GM18519 (cell line): ENCODE data around the gene CEP41.

Experiments used
- ATAC-seq: cut with Tn5 transposase; IDR thresholded peaks from one replicate; pipeline ENCODE4 v1.9.1; 2021; ENCODE audit warnings: mild to moderate bottlenecking, moderate library complexity; ENCODE audit not compliant: unreplicated experiment, low FRiP score

CEP41 gene

GRCh38 chr7:130359276-130359857 lies 81.4 kb downstream of the CEP41 start:
- no peak for ATAC-seq

- no peak for ATAC-seq
These were observed 82.3 kb downstream of the CEP41 start for GRCh38 chr7:130358471-130358870.

- no peak for ATAC-seq
These were observed 83.8 kb downstream of the CEP41 start for GRCh38 chr7:130356876-130357611.

- ATAC-seq, result no peak
These were observed 84.5 kb downstream of the CEP41 start for GRCh38 chr7:130356121-130356875.

- no peak for ATAC-seq
These were observed 87.6 kb downstream of the CEP41 start for GRCh38 chr7:130353196-130353595.

- ATAC-seq, result no peak
These were observed 88.4 kb downstream of the CEP41 start for GRCh38 chr7:130352194-130353074.

GRCh38 chr7:130351791-130352090 lies 89.1 kb downstream of the CEP41 start:
- ATAC-seq, result no peak

GRCh38 chr7:130350945-130351790 lies 89.6 kb downstream of the CEP41 start:
- ATAC-seq, result no peak

GRCh38 chr7:130349911-130350782 lies 90.7 kb downstream of the CEP41 start:
- no peak for ATAC-seq

GRCh38 chr7:130346941-130347340 lies 93.9 kb downstream of the CEP41 start:
- ATAC-seq, result no peak

- no peak for ATAC-seq
These were observed 94.5 kb downstream of the CEP41 start for GRCh38 chr7:130346177-130346905.

GRCh38 chr7:130345725-130346124 lies 95.1 kb downstream of the CEP41 start:
- no peak for ATAC-seq

- no peak for ATAC-seq
These were observed 95.7 kb downstream of the CEP41 start for GRCh38 chr7:130345136-130345535.

- no peak for ATAC-seq
These were observed 96.4 kb downstream of the CEP41 start, which contains the start of gene CPA5 for GRCh38 chr7:130344271-130344866. Gene CPA5 (plus strand): TSS chr7:130344816. CDS start chr7:130346486, 1,670 bp downstream.
